NAMALWA (cell line): ENCODE data around the gene TDRD3.
"Not testable (repeated sequence)": the region's sequence is repeated elsewhere in the genome, so short reads cannot be mapped to it uniquely, and the experiment has no call there.

Experiments used
- DNase-seq: peaks from one replicate; pipeline ENCODE4 v3.0.0-alpha.2; 2015; ENCODE audit warnings: low spot score

TDRD3 gene

GRCh38 chr13:60396783-60397703 lies at the start of gene TDRD3:
Gene TDRD3 (plus strand): TSS chr13:60397220. CDS start chr13:60397365, 145 bp downstream.
- peak; percentile 96 for DNase-seq

GRCh38 chr13:60347690-60348089 lies 49.3 kb upstream of the TDRD3 start:
- no peak for DNase-seq

DNA sequence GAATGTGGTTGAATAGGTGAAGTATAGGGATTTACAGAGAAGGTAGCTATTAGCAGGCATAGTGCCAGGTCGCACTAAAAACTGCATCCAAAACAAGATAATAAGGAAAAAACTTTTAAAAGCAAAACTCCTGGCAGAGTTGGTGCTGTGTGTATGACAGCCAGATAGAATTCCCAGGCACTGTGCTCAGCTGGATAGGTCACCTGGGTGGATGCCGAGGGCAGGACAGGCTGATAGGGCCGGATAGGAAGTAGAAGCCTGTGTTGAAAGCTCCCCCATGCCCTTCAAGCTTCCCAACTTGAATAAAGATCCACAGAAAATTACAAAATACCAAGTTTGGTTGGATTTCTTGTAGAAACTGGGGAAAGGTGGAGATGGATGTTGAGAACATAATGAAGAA lies 48.9 kb upstream of the TDRD3 start:
- DNase-seq, result no peak

- no peak for DNase-seq
Observed at GRCh38 chr13:60351326-60351725, 45.7 kb upstream of the TDRD3 start.

GRCh38 chr13:60351855-60352615 lies 45.0 kb upstream of the TDRD3 start:
- no peak for DNase-seq

DNA sequence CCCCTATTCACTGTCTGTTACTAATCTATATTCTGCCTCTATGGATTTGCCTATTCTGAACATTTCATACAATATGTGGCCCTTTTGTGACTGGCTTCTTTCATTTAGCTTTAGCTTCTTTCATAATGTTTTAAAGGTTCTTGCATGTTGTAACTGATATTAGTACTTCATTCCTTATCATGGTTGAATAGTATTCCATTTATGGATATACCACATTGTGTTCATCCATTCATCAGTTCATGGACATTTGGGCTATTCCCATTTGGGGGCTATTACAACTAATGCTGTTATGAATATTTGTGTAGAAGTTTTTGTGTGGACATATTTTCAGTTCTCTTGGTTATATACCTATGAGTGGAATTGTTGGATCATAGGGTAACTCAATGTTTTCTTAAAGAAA lies 44.4 kb upstream of the TDRD3 start:
- DNase-seq, result no peak

DNA sequence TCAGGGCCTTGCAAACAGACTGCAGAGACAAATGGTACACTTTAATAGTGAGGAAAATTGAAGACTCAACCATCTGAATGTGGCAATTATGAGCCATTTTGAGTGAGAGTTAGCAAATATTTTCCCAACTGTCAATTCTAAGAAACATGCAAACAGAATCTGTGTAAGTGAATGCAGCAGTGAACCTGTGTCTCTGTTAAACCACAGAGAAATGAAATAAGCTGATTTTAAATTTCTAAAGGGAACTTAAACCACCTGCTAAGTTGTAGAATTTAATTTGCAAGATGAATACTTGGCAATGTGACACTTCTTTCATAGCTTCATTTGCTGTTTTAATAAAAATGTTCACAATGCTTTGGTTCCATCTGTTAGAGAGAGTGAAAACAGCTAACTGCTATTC lies 42.0 kb upstream of the TDRD3 start:
- no peak for DNase-seq

DNA sequence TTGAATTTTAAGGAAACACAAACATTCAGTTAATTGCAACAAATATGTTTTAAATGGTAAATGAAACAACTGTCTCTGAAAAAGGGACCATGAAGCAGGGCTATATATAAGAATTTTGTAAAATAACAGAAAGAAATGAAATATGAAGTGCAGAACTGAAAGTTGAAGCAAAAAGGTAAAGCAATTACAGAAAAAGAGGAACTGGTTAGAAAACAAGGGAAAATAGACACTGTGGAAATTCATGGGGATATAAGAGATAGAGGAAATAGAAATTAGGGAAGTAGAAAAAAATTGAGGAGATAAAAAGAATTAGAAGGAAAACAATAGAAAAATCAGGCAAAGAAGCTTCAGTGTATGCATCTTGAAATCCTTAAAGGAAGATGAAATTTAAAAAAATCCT lies 40.0 kb upstream of the TDRD3 start:
- DNase-seq, result no peak

GRCh38 chr13:60358453-60358852 lies 38.6 kb upstream of the TDRD3 start:
- DNase-seq, result no peak

- DNase-seq, result no peak
Observed at GRCh38 chr13:60363288-60363687, 33.7 kb upstream of the TDRD3 start.

DNA sequence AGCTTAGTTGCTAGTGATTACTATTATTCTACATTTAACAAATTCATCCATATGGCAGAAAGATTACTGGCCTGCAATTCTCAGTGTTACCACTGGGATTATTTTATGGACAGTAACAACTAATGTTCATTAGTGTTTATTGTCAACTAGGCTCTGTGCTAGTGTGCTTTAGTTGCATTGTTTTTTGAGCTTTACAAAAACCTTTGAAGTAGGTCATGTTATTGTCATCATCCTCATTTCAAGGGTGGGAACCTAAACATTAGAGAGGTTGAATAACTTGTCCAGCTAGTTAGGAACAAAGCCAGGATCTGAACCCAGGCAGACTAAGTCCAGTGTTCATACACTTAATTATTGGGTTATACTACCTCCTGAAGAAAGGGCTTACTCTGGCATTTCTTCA lies 27.8 kb upstream of the TDRD3 start:
- peak; percentile 63 for DNase-seq

DNA sequence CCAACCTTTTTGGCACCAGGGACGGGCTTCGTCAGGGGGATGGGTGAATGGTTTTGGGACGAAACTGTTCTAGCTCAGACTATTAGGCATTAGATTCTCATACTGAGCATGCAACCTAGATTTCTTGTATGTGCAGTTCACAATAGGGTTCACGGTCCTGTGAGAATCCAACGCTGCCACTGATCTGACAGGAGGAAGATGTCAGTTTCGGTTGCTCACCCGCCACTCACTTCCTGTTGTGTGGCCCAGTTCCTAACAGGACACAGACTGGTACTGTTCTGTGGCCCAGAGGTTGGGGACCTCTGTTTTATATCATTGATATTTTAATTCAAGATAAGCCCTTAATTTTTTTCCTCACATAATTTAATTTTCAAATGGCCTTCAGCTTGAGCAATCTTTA lies 26.7 kb upstream of the TDRD3 start:
- no peak for DNase-seq

GRCh38 chr13:60372141-60372540 lies 24.9 kb upstream of the TDRD3 start:
- DNase-seq, result no peak

DNA sequence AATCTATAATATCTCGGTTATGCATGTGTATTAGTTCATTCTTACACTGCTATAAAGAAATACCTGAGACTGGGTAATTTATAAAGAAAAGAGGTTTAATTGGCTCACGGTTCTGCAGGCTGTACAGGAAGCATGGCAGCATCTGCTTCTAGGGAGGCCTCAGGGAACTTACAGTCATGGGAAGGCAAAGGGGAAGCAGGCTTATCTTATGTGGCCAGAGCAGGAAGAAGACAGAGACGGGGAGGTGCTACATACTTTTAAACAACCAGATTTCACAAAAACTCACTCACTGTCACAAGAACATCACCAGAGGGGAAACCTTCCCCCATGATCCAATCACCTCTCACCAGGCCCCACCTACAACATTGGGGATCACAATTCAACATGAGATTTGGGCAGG lies 17.7 kb upstream of the TDRD3 start:
- DNase-seq, result not testable (repeated sequence)

DNA sequence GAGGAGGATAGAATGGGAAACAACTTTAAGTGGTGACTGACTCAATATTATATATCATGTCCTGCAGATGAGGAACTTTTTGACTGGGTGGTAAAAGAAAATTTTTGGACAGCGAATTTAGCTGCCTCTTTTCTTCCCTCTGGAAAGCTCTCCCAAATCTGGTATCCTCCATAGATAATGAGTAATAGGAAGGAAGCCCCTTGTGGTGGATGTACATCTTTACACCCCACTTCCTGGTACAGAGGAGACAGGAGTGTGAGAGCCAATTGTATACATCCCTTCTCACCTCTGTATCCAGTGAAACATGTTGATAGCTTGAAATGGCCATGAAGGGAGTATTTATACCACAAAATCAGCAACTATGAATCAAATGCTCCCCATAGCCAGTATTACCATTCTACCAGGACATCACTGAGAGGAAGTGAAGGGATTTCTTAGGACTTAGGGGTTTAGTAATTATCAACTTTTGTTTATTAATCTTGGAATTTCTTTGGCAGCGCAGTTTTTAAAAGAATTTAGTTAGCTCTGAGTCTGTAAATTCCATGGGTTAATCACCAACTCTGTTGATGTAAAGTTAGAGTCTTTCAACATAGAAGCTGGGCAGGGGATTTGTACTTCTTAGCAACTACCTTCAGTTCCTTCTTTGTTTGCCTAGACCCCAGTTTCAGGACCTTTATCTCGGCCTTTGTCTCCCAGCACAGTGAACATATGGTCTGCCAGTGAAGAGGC lies 17.0 kb upstream of the TDRD3 start:
- DNase-seq, result peak; percentile 42

DNA sequence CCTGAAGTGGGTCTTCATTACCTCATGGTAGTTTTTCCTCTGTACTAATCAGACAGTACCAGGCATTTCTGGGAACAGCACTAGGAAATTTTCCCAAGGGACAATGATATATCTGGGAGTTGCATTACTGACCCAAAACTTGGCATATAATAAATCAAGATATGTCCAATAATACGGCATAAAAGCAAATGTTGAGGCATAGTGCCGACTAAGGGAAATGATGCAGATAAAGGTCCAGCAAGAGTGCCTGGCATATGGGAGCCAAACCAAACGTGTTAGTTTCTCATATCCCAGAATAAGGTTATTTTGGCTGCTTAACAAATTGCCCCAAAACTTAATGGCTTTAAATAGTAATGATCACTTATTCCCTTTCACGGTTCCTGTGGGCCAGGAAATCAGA lies 12.1 kb upstream of the TDRD3 start:
- DNase-seq, result no peak

GRCh38 chr13:60386250-60386649 lies 10.8 kb upstream of the TDRD3 start:
- DNase-seq, result no peak

- DNase-seq, result no peak
Observed at GRCh38 chr13:60392131-60392530, 4.9 kb upstream of the TDRD3 start.

DNA sequence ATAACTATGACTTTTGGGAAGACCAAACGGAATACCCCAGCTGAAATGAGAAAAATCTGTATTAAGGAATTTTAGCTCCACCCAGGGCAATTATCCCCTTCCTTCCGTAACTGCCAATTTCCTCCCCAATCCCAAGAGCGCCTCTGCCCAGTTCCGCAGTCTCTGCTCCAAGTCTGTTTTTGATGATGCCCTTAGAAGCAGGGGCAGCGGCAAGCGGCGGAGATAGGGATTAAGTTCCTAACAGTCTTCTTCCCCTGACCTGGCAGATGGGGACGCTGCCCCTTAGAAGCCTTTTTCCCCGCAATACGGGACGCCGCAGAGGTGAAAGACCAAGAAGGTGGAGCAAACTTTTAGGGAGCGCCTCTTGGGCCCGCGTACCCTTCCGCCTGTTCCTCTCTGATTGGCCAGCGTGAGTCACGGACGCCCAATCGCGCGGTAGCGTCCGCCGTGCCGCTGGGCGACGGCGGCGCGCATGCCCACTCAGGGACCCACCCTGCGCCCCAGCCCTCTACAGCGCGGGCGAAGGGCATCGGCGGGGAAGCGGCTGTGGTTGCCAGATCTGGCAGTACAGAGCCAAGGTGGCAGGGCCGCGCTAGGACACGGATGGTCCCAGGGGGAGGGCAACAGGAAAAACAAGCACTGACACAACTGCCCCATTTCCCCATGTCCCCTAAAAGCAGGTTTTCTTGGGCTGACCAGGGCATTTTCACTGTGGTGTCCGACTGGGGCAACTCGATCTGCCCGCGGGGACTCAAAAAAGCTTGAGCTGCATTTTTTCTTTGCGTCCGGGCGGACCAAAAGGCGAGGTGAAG lies 843 bp upstream of the TDRD3 start:
- DNase-seq, result peak; percentile 98

- DNase-seq, result peak; percentile 86
Observed at GRCh38 chr13:60397704-60398378, 821 bp downstream of the TDRD3 start.

DNA sequence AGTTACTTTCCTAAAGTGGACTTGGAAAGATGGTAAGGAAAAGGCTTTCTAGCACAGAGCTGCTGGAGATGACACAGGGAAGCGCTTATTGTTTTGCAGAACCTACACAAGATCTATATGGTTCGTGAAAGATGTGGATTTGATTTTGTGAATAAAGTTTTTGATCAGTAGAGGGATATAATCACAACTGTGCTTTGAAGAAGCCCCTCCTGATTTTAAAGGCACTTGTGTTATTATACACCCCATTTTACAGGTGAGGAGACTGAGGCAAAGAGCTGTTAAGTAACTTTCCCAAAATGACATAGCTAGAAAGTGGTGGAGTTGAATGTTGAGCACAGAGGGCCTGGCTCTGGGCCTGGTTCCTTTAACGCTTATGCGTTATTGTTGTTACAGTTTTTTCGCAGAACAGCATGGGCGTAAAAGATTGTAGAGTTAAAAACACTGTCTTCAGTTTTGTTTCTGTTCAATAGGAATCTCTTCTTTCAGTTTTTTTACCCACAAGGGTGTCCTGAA lies 1.4 kb downstream of the TDRD3 start:
- peak; percentile 55 for DNase-seq
